ENCODE data around the gene PUM1.
"Not testable (repeated sequence)": the region's sequence is repeated elsewhere in the genome, so short reads cannot be mapped to it uniquely, and the experiment has no call there.

PUM1 gene

GRCh38 chr1:30998887-30999286 lies 66.6 kb downstream of the PUM1 start:
- no peak for DNase-seq (ENCODE audit: low read depth in 2 of 2, low spot score in 1 of 2)

DNA sequence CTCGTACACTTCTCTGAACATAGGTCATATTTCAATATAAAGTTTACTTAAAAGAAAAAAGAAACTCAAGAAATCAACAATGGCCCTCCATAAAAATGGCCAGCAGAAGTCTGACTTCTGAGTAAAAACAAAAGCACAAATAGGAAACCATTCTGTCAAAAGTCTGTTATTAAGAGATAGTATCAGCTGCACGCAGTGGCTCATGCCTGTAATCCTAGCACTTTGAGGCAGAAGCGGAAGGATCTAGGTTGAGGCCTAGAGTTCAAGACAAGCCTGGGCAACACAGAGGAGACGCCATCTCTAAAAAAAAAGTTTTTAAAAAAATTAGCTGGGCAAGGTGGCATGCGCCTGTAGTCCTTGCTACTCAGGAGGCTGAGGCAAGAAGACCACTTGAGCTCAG lies 67.3 kb downstream of the PUM1 start:
- no peak for DNase-seq (ENCODE audit: low read depth in 2 of 2, low spot score in 1 of 2)

DNA sequence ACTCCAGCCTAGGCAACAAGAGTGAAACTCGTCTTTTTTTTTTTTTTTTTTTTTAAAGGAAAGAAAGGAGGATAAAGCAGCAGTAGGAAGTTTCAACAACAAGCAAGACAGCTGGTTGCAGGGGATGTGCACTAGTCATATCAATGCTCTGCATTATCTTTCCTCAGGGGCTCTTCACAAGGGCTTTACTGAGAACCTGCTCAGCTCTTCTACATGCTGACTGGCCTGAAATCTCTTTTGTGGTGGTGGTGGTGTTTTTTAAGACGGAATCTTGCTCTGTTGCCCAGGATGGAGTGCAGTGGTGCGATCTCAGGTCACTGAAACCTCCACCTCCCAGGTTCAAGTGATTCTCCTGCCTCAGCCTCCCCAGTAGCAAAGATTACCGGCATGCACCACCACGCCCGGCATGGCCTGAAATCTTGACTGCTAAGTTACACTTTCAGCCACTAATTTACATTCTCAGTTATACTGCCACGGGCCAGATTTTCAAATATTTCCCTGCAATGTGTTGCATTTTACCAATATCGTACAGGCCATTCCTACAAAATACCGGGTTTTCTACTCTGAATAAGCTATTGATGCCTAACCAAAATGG lies 68.0 kb downstream of the PUM1 start:
- DNase-seq (ENCODE audit: low read depth in 2 of 2, low spot score in 1 of 2), result no peak

- DNase-seq (ENCODE audit: low read depth in 2 of 2, low spot score in 1 of 2), result no peak
Measured at GRCh38 chr1:30995990-30996612, 69.4 kb downstream of the PUM1 start.

GRCh38 chr1:30991862-30992606 lies 73.5 kb downstream of the PUM1 start:
- DNase-seq (ENCODE audit: low read depth in 2 of 2, low spot score in 1 of 2), result no peak

DNA sequence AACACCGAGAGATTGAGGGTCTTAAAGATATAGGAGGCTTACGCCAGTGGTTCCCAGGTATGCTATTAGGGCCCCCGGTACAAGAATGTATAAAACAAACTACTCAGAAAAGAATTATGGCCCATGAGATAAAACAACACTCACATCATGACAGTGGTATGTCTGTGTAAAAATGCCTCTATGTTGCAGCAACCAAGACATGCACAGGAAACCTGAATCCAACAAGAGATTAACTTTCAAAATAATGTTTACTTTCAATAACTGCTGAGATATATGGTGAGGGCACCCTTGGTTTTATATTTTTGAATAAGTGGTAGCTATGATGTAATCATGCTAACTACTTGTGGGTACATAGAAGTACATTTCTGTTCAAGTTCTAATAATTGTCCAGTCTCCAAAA lies 74.9 kb downstream of the PUM1 start:
- DNase-seq (ENCODE audit: low read depth in 2 of 2, low spot score in 1 of 2), result no peak

DNA sequence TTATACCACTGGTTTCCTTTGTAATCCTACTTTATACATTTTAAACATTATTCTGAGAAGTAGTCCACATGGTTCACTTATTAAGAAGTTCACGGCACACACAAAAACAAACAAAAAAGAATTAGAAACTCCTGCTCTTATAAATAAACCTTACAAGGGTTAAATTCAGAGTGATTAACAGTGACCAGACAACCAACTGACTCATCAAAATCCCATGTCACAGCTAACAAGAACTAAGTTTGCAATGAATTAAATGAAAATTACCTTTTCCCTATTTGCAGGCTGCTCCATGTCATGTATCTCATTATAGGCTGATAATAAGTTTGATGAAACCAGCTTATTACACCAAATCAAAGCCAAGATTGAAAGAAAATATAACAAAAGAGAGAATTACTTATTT lies 77.5 kb downstream of the PUM1 start:
- DNase-seq (ENCODE audit: low read depth in 2 of 2, low spot score in 1 of 2), result no peak

- no peak for DNase-seq (ENCODE audit: low read depth in 2 of 2, low spot score in 1 of 2)
Measured at GRCh38 chr1:30986755-30987154, 78.8 kb downstream of the PUM1 start.

- DNase-seq (ENCODE audit: low read depth in 2 of 2, low spot score in 1 of 2), result no peak
Measured at GRCh38 chr1:30984991-30985503, 80.5 kb downstream of the PUM1 start.

DNA sequence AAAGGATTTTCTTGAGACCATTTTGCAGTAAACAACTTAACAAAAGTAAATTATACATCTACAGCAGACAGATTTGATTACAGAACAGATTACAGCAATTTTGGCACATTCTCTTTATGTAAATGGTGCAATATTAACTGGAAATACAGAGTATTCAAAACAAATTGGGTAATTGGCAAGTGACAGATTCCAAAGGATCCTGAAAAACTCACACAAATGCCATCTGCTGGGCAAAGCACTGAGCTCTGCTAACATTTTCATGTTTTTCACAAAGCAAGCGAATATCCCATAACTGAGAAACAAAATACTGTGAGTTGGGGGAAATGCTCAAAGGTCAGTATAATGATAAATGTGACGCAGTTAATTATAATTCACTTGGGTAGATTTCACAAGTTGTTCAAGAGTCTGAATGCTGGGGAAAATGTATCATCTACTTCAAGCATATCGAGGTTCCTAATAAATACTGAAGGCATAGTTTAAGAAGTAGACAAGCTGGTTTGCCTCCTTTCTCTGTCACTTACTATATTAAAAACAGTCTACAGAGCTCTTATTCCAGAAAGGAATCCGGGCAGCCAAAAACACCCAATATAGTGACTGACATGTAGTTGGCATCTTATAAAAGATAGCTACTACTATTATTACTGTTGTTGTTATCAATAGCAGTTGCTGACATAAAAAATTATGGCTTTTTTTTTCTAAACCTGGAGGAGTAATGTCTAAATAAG lies 81.2 kb downstream of the PUM1 start:
- DNase-seq (ENCODE audit: low read depth in 2 of 2, low spot score in 1 of 2), result no peak

DNA sequence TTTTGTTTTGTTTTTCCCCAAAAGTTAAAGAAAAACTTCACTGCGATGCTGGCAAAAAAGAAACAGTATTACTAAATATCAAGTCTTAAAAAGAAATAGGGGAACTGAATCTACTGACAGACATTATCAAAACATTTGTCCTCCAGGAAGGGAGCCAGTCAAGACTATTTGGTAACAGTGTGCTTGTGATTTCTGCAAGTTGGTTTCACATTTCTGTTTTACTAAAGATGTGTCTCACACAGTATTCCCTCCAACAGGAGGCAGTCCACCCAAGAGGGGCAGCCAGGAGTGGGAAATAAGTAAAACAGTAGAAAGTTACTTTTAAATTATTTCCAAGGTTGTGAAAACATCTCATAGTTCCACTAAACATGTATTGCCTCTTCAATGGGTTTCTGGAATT lies 82.6 kb downstream of the PUM1 start:
- no peak for DNase-seq (ENCODE audit: low read depth in 2 of 2, low spot score in 1 of 2)

DNA sequence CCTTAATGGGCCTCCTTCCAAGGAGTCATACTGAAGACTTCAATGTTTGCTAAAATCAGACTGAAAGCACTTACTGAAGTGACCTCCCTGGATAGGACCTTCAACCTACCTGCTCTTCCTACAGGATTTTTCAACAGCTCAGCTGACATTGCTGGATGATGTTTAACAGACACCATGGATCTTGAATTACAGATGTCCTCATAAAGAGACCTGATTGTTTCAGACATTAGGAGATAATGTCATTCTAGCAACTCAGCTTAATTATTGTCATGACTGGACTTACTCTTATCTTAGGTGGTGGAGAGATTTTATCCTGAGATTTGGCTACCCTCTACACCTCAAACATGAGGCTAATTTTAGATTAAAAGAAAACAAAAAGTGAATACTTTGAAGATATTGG lies 83.1 kb downstream of the PUM1 start:
- no peak for DNase-seq (ENCODE audit: low read depth in 2 of 2, low spot score in 1 of 2)

- DNase-seq (ENCODE audit: low read depth in 2 of 2, low spot score in 1 of 2), result no peak
Measured at GRCh38 chr1:30981172-30981571, 84.3 kb downstream of the PUM1 start.

- no peak for DNase-seq (ENCODE audit: low read depth in 2 of 2, low spot score in 1 of 2)
Measured at GRCh38 chr1:30977511-30977910, 88.0 kb downstream of the PUM1 start.

DNA sequence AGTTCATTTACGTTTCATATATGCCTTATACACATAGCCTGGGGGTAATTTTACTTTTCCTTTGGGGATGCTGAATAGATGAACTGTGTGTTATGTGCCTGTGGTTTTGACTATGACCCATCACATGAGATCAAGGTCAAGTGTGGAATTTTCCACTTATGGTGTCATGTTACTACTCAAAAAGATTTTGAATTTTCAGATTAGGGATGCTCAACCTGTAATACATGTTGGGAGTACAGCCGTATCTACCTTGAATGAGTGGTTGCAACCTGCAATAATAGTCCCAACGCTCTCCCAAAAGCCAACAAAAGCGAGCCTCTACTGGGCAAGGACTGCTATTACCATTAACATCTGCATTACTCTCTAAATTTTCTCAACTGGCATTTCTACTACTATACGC lies 88.4 kb downstream of the PUM1 start:
- no peak for DNase-seq (ENCODE audit: low read depth in 2 of 2, low spot score in 1 of 2)

GRCh38 chr1:30976143-30976542 lies 89.4 kb downstream of the PUM1 start:
- no peak for DNase-seq (ENCODE audit: low read depth in 2 of 2, low spot score in 1 of 2)

DNA sequence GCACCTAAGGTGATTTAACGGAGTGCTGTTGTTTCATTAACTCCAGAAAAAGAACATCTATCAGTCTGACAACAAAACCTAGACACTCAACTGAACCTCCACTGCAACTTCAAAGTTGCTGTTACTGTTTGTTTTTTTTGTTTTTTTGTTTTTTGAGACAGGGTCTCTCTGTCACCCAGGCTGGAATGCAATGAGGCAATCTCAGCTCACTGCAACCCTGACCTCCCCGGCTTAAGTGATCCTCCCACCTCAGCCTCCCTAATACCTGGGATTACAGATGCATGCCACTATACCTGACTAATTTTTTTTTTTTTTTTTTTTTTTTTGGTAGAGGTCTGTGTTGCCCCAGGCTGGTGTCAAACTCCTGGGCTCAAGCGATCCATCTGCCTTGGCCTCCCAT lies 90.3 kb downstream of the PUM1 start:
- no peak for DNase-seq (ENCODE audit: low read depth in 2 of 2, low spot score in 1 of 2)

GRCh38 chr1:30974536-30974935 lies 91.0 kb downstream of the PUM1 start:
- no peak for DNase-seq (ENCODE audit: low read depth in 2 of 2, low spot score in 1 of 2)

DNA sequence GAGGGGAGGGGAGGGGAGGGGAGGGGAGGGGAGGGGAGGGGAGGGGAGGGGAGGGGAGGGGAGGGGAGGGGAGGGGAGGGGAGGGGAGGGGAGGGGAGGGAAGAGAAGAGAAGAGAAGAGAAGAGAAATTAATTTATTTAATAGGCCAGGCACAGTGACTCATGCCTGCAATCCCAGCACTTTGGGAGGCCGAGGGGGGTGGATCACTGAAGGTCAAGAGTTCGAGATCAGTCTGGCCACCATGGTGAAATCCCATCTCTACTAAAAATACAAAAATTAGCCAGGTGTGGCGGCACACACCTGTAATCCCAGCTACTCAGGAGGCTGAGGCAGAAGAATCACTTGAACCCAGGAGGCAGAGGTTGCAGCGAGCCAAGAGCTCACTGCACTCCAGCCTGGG lies 93.2 kb downstream of the PUM1 start:
- not testable (repeated sequence) for DNase-seq (ENCODE audit: low read depth in 2 of 2, low spot score in 1 of 2)

- DNase-seq (ENCODE audit: low read depth in 2 of 2, low spot score in 1 of 2), result no peak
Measured at GRCh38 chr1:30971496-30971895, 94.0 kb downstream of the PUM1 start.

DNA sequence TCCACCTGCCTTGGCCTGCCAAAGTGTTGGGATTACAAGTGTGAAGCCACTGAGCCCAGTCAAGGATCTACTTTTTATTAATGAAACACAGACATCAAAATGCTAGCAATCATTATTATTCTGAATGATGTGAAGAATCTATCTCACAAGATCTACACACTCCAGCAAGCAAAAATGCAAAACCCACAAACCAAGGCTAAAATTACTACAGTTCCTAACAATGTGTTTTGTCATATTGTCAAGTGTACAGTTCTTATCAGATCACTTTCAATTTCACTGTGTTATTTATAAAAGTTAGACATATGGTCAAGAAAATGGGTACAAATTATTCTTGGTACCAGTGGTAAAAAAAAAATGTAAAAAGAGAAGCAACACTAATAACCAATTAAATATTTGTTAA lies 95.6 kb downstream of the PUM1 start:
- DNase-seq (ENCODE audit: low read depth in 2 of 2, low spot score in 1 of 2), result no peak
